Measurements from ENCODE around the gene LRFN2.

DNA sequence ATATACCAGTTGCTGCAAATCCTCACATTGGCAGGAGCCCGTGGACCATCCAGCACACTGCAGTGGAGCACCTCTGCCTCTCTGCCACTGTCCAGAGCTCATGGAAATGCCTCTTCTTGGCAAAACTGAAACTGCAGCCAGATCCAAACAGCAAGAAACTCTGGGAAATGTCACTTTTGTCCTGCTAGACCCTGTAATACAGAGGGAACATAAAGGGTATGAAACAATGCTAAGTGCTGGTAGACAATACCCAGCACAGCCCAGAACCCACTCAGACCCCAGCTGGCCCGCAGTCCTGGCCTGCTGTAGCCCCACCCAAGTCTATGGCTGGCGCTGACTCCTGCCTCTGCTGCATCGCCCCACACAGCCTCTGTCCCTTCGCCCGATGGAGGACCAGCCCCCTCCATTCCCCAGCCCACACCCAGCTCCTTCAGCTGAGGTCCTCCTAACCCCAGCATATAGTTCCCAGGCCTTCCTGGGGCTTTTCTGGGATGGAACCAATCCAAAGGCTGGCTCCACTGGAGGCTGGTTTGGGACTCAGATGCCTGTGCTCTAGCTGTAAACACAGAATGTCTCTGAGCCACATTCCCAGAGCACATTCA lies 242.5 kb downstream of the LRFN2 start:
- TF ChIP-seq, protein P1, sequence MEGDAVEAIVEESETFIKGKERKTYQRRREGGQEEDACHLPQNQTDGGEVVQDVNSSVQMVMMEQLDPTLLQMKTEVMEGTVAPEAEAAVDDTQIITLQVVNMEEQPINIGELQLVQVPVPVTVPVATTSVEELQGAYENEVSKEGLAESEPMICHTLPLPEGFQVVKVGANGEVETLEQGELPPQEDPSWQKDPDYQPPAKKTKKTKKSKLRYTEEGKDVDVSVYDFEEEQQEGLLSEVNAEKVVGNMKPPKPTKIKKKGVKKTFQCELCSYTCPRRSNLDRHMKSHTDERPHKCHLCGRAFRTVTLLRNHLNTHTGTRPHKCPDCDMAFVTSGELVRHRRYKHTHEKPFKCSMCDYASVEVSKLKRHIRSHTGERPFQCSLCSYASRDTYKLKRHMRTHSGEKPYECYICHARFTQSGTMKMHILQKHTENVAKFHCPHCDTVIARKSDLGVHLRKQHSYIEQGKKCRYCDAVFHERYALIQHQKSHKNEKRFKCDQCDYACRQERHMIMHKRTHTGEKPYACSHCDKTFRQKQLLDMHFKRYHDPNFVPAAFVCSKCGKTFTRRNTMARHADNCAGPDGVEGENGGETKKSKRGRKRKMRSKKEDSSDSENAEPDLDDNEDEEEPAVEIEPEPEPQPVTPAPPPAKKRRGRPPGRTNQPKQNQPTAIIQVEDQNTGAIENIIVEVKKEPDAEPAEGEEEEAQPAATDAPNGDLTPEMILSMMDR (IDR thresholded peaks at IDR 0.05; ENCODE audit: insufficient read depth, low read depth, low read length), result no peak
- TF ChIP-seq EZH2 (IDR thresholded peaks at IDR 0.05; ENCODE audit: insufficient read depth, low read length), result no peak

Data from astrocyte (in vitro differentiated cells and primary cell).